Measurements from ENCODE around the gene MPP1. TPM values are rescaled to one million over a fixed set of nuclear protein-coding genes. Genes with fewer than 3 reads are reported as not detected.

Gene MPP1
- total RNA-seq, 5 donors from 2014 or later (not counting 1 experiment from before 2014, with no cell fraction given): 13.6 to 24.1 (median 15.1) TPM

DNA sequence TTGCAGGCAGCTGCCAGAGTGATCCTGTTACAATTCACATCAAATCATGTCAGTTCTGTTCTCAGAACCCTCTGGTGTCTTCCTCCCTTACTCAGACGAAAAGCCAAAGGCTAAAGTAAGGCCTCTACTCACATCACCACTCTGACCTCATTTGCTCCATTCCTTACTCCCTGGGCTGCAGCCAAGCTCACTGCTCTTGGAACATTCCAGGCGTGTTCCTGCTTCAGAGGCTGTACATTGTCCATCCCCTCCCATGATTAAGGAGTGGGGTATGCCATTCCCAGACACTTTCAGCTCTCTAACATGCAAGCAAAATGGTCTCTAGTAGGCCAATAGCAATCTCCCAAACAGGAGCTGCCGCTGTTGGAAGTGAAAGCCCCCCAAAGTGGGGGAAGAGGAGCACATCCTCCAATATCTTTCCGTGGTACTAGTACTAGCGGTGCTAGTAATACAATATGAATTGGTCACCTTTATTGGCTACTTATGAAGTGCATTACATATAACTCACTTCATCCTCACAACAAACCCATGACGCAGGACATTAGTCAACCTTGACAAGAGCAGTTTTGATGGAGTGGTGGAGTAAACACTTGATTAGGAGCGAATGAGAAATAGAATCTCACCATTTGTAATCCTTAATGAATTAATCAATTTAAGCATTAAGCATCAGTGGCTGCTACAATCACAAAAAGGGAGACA, 69.4 kb downstream of the MPP1 start:
- POLR2A ChIA-PET: no interaction called here
- ATAC-seq (replicated peaks in 1 of 4): no peak
- H3K9me3 ChIP-seq: no peaks in the 10 kb centered on the region

DNA sequence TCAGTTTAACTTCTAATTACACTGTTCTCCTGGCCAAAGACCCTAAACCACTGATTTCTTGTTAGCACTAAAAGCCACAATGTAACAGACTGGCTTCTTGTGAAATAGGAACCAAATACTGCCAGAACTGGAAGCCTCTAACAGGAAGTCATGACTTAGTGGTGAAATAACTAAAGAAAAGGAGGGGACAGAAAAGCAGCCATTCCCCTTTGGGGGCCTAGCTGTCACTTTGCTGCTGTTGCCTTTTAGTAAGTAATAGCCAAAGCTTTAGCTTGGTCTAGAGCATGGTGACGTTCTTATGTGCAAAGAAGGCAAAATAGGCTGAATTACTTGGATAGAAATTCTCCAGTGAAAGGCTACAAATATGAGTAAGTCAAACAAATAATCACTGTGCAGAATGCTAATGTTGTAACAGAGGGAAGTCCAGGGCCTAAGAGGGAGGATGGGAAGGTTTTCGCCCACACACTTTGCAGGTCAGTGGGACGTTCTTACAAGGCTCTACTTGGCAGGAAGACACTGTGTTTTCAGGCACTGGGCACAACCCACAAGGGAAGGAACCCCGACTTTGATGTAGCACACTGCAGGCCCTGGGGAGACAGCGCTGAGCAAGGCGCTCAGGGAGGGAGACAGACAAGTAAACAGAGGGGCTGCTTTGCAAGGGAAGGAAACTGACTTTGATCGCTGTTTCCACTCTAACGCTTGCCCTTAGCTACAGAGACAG, 71.1 kb downstream of the MPP1 start:
- Histone ChIP-seq H3K4me3 (ENCODE audit: control insufficient read depth in 1 of 2, extremely low read depth in 1 of 2, low read length in 1 of 2) (peak overlapping the region in 1 of 2 donors; percentile 31), H3K4me1 (ENCODE audit: control insufficient read depth in 1 of 2, extremely low read depth in 1 of 2, insufficient read depth in 2 of 2, low read length in 2 of 2) (peaks cover 17 to 67% of the 10 kb centered on the region in 2 experiments), H3K27ac (ENCODE audit: low read length) (peak overlapping the region; percentile 78), H3K36me3 (ENCODE audit: control insufficient read depth in 2 of 2, extremely low read depth in 1 of 2, insufficient read depth in 1 of 2, low read length in 1 of 2) (no peaks in the 10 kb centered on the region), H3K9me3 (no peaks in the 10 kb centered on the region), H3K27me3 (replicated peaks in 1 of 2; ENCODE audit: control insufficient read depth in 2 of 2, extremely low read depth in 1 of 2, insufficient read depth in 2 of 2, low read length in 1 of 2) (no peaks in the 10 kb centered on the region)
- Mint-ChIP-seq H3K4me3 (peak overlapping the region; percentile 51 to 68 (median 59)), H3K36me3 (no peaks in the 10 kb centered on the region), H3K27me3 (peaks cover 0 to 26% of the 10 kb centered on the region in 2 donors), H3K27ac (peak overlapping the region; percentile 95 to 96), H3K4me1 (peaks cover 73 to 96% (median 89%) of the 10 kb centered on the region in 3 donors), H3K9me3 (no peaks in the 10 kb centered on the region)
- CTCF ChIA-PET: interaction anchor here in 1 of 2 donors (1.1 to 4.0 kb wide), 3 partner anchors 15 to 16 kb away, joined by 4 to 17 read pairs (median 6); partner anchors contain the start of gene GAB3
- 0% methylated on average over 4 of the region's 8 CpGs for WGBS (ENCODE audit: insufficient coverage)
- POLR2A ChIA-PET: interaction anchor here in 1 of 2 donors (1.3 kb wide), 1 partner anchor 15 kb away, joined by 3 read pairs; no protein-coding TSS in a partner anchor
- peak; percentile 73 to 81 (median 80) for ATAC-seq (replicated peaks in 1 of 4)
- DNase-seq: peak in 16 of 35 experiments; percentile 4 to 60 (median 22)

More for the DNA sequence above, 69.4 kb downstream of the MPP1 start:
- H3K4me3 Mint-ChIP-seq: peak overlapping the region in 2 of 3 donors; percentile 50 to 59
- peaks cover 0 to 26% of the 10 kb centered on the region in 2 donors for H3K27me3 Mint-ChIP-seq
- no peaks in the 10 kb centered on the region for H3K9me3 Mint-ChIP-seq
- H3K36me3 ChIP-seq (ENCODE audit: control insufficient read depth in 2 of 2, extremely low read depth in 1 of 2, insufficient read depth in 1 of 2, low read length in 1 of 2): no peaks in the 10 kb centered on the region
- H3K4me1 ChIP-seq (ENCODE audit: control insufficient read depth in 1 of 2, extremely low read depth in 1 of 2, insufficient read depth in 2 of 2, low read length in 2 of 2): peaks cover 17 to 62% of the 10 kb centered on the region in 2 experiments
- peaks cover 79 to 96% (median 86%) of the 10 kb centered on the region in 3 donors for H3K4me1 Mint-ChIP-seq
- peak overlapping the region; percentile 78 for H3K27ac ChIP-seq (ENCODE audit: low read length)
- no peaks in the 10 kb centered on the region for H3K36me3 Mint-ChIP-seq
- H3K27ac Mint-ChIP-seq: peak overlapping the region; percentile 95 to 96
- H3K4me3 ChIP-seq (ENCODE audit: control insufficient read depth in 1 of 2, extremely low read depth in 1 of 2, low read length in 1 of 2): no peak overlapping the region
- WGBS (ENCODE audit: insufficient coverage): 67% methylated on average over 1 of the region's 7 CpGs
- DNase-seq: no peak
- no peaks in the 10 kb centered on the region for H3K27me3 ChIP-seq (replicated peaks in 1 of 2; ENCODE audit: control insufficient read depth in 2 of 2, extremely low read depth in 1 of 2, insufficient read depth in 2 of 2, low read length in 1 of 2)
- CTCF ChIA-PET: no interaction called here

- Mint-ChIP-seq H3K27me3 (peaks cover 0 to 26% of the 10 kb centered on the region in 2 donors), H3K9me3 (no peaks in the 10 kb centered on the region), H3K4me3 (peak overlapping the region in 2 of 3 donors; percentile 59 to 60), H3K27ac (peak overlapping the region; percentile 95 to 96), H3K36me3 (no peaks in the 10 kb centered on the region), H3K4me1 (peaks cover 72 to 96% (median 88%) of the 10 kb centered on the region in 3 donors)
- peak overlapping the region; percentile 78 for H3K27ac ChIP-seq (ENCODE audit: low read length)
- H3K4me1 ChIP-seq (ENCODE audit: control insufficient read depth in 1 of 2, extremely low read depth in 1 of 2, insufficient read depth in 2 of 2, low read length in 2 of 2): peaks cover 15 to 71% of the 10 kb centered on the region in 2 experiments
- ATAC-seq (replicated peaks in 1 of 4) (no peak), DNase-seq (no peak)
- no CpG with 5 or more reads among the region's 2 CpGs for WGBS (ENCODE audit: insufficient coverage)
- ChIA-PET POLR2A (no interaction called here), CTCF (interaction anchor here in 1 of 2 donors (2.9 to 4.0 kb wide), 2 partner anchors 15 to 16 kb away, joined by 17 to 25 read pairs; partner anchors contain the start of gene GAB3)
- H3K9me3 ChIP-seq: no peaks in the 10 kb centered on the region
- H3K4me3 ChIP-seq (ENCODE audit: control insufficient read depth in 1 of 2, extremely low read depth in 1 of 2, low read length in 1 of 2): no peak overlapping the region
- no peaks in the 10 kb centered on the region for H3K27me3 ChIP-seq (replicated peaks in 1 of 2; ENCODE audit: control insufficient read depth in 2 of 2, extremely low read depth in 1 of 2, insufficient read depth in 2 of 2, low read length in 1 of 2)
- H3K36me3 ChIP-seq (ENCODE audit: control insufficient read depth in 2 of 2, extremely low read depth in 1 of 2, insufficient read depth in 1 of 2, low read length in 1 of 2): no peaks in the 10 kb centered on the region
Measured at GRCh38 chrX:154733066-154733425, 72.2 kb downstream of the MPP1 start.

DNA sequence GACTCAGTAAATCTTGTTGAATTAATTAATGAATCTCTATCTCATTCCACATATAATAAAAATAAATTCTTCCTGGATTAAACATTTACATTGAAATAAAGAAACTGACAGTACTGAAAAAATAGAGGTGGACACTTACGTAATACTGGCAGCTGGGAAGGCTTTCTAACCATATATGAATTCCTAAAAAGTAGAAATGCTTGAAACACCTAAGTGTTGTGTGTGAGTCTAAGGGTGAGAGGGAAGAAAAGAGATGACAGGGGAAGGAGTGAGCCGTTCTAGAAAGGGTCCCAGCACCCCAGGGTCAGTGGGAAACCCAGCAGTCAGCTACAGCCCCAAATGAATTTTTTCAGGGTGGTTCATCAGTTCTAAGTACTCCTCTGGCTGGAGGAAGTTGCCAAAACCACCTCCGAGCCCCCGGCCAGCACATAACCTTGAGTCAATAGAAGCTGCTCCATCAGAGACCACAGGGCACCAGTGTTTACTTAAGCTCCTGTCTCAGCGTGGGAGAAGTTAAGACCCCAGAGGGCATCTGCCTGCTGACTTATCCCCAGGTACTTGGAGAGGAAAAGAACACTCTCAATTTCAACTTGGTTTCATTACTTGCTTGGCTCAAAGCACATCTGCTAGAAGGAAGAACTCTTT, 72.7 kb downstream of the MPP1 start:
- ATAC-seq (replicated peaks in 1 of 4): no peak
- ChIA-PET POLR2A (interaction anchor here in 1 of 2 donors (0.5 kb wide), 1 partner anchor 44 kb away, joined by 4 read pairs; no protein-coding TSS in a partner anchor), CTCF (interaction anchor here (0.5 to 4.0 kb wide), 4 partner anchors 14 to 23 kb away, joined by 5 to 25 read pairs (median 12); partner anchors contain the start of gene GAB3 (in 1 of the 2))
- Histone ChIP-seq H3K4me3 (ENCODE audit: control insufficient read depth in 1 of 2, extremely low read depth in 1 of 2, low read length in 1 of 2) (no peak overlapping the region), H3K9me3 (no peaks in the 10 kb centered on the region), H3K4me1 (ENCODE audit: control insufficient read depth in 1 of 2, extremely low read depth in 1 of 2, insufficient read depth in 2 of 2, low read length in 2 of 2) (peaks cover 15 to 69% of the 10 kb centered on the region in 2 experiments), H3K36me3 (ENCODE audit: control insufficient read depth in 2 of 2, extremely low read depth in 1 of 2, insufficient read depth in 1 of 2, low read length in 1 of 2) (no peaks in the 10 kb centered on the region), H3K27me3 (replicated peaks in 1 of 2; ENCODE audit: control insufficient read depth in 2 of 2, extremely low read depth in 1 of 2, insufficient read depth in 2 of 2, low read length in 1 of 2) (no peaks in the 10 kb centered on the region), H3K27ac (ENCODE audit: low read length) (peak overlapping the region; percentile 78)
- Mint-ChIP-seq H3K27me3 (peaks cover 0 to 25% of the 10 kb centered on the region in 2 donors), H3K4me1 (peaks cover 68 to 98% (median 85%) of the 10 kb centered on the region in 3 donors), H3K36me3 (no peaks in the 10 kb centered on the region), H3K27ac (peak overlapping the region; percentile 95 to 96), H3K9me3 (no peaks in the 10 kb centered on the region), H3K4me3 (peak overlapping the region; percentile 3 to 60 (median 59))
- WGBS (ENCODE audit: insufficient coverage): no CpG with 5 or more reads among the region's 5 CpGs
- no peak for DNase-seq

GRCh38 chrX:154731881-154732280, 73.4 kb downstream of the MPP1 start:
- Mint-ChIP-seq H3K27ac (peak overlapping the region; percentile 74 to 90), H3K4me3 (peak overlapping the region; percentile 3 to 59 (median 37)), H3K36me3 (peaks cover 4% of the 10 kb centered on the region), H3K4me1 (peaks cover 61 to 98% (median 82%) of the 10 kb centered on the region in 3 donors), H3K27me3 (peaks cover 0 to 18% of the 10 kb centered on the region in 2 donors), H3K9me3 (no peaks in the 10 kb centered on the region)
- ATAC-seq (replicated peaks in 1 of 4): peak in 1 of 4 experiments; percentile 33
- Histone ChIP-seq H3K27ac (ENCODE audit: low read length) (peak overlapping the region; percentile 78), H3K9me3 (no peaks in the 10 kb centered on the region), H3K36me3 (ENCODE audit: control insufficient read depth in 2 of 2, extremely low read depth in 1 of 2, insufficient read depth in 1 of 2, low read length in 1 of 2) (no peaks in the 10 kb centered on the region), H3K27me3 (replicated peaks in 1 of 2; ENCODE audit: control insufficient read depth in 2 of 2, extremely low read depth in 1 of 2, insufficient read depth in 2 of 2, low read length in 1 of 2) (no peaks in the 10 kb centered on the region), H3K4me3 (ENCODE audit: control insufficient read depth in 1 of 2, extremely low read depth in 1 of 2, low read length in 1 of 2) (no peak overlapping the region), H3K4me1 (ENCODE audit: control insufficient read depth in 1 of 2, extremely low read depth in 1 of 2, insufficient read depth in 2 of 2, low read length in 2 of 2) (peaks cover 15 to 62% of the 10 kb centered on the region in 2 experiments)
- ChIA-PET CTCF (interaction anchor here (0.5 to 4.0 kb wide), 4 partner anchors 13 to 22 kb away, joined by 5 to 25 read pairs (median 12); partner anchors contain the start of gene GAB3 (in 1 of the 2)), POLR2A (interaction anchor here in 1 of 2 donors (0.5 kb wide), 1 partner anchor 44 kb away, joined by 4 read pairs; no protein-coding TSS in a partner anchor)
- WGBS (ENCODE audit: insufficient coverage): no CpG with 5 or more reads among the region's 7 CpGs
- peak in 6 of 35 experiments; percentile 17 to 64 (median 22) for DNase-seq
